ENCODE measurements around the gene PNPLA2.

Gene PNPLA2

GRCh38 chr11:773425-773824 lies 45.3 kb upstream of the PNPLA2 start:
- TF ChIP-seq CTCF (IDR thresholded peaks at IDR 0.05; ENCODE audit: low read depth, low read length) = no peak
- no peak overlapping the region for H3K4me3 ChIP-seq (replicated peaks in 1 of 2; ENCODE audit: low read depth in 2 of 2, low read length in 2 of 2)
- DNase-seq (ENCODE audit: low read depth in 2 of 2) = no peak

- no peak for TF ChIP-seq CTCF (IDR thresholded peaks at IDR 0.05; ENCODE audit: low read depth, low read length)
- DNase-seq (ENCODE audit: low read depth in 2 of 2) = no peak
- no peak overlapping the region for H3K4me3 ChIP-seq (replicated peaks in 1 of 2; ENCODE audit: low read depth in 2 of 2, low read length in 2 of 2)
Observed at GRCh38 chr11:773830-774229, 44.9 kb upstream of the PNPLA2 start.

GRCh38 chr11:774873-775592 lies 43.7 kb upstream of the PNPLA2 start:
- peak overlapping the region in 1 of 2 donors; percentile 86 for H3K4me3 ChIP-seq (replicated peaks in 1 of 2; ENCODE audit: low read depth in 2 of 2, low read length in 2 of 2)
- DNase-seq (ENCODE audit: low read depth in 2 of 2) = peak; percentile 39 to 55
- TF ChIP-seq CTCF (IDR thresholded peaks at IDR 0.05; ENCODE audit: low read depth, low read length) = no peak

GRCh38 chr11:776263-776560 lies 42.5 kb upstream of the PNPLA2 start:
- DNase-seq (ENCODE audit: low read depth in 2 of 2) = no peak
- TF ChIP-seq CTCF (IDR thresholded peaks at IDR 0.05; ENCODE audit: low read depth, low read length) = no peak
- peak overlapping the region; percentile 76 to 86 for H3K4me3 ChIP-seq (replicated peaks in 1 of 2; ENCODE audit: low read depth in 2 of 2, low read length in 2 of 2)

- H3K4me3 ChIP-seq (replicated peaks in 1 of 2; ENCODE audit: low read depth in 2 of 2, low read length in 2 of 2) = peak overlapping the region; percentile 76 to 86
- TF ChIP-seq CTCF (IDR thresholded peaks at IDR 0.05; ENCODE audit: low read depth, low read length) = no peak
- peak in 1 of 2 donors; percentile 33 for DNase-seq (ENCODE audit: low read depth in 2 of 2)
Observed at GRCh38 chr11:776561-777287, 42.0 kb upstream of the PNPLA2 start.

- TF ChIP-seq CTCF (IDR thresholded peaks at IDR 0.05; ENCODE audit: low read depth, low read length) = no peak
- H3K4me3 ChIP-seq (replicated peaks in 1 of 2; ENCODE audit: low read depth in 2 of 2, low read length in 2 of 2) = peak within 1 kb of the TSS; percentile 76 to 86
- peak; percentile 78 to 90 for DNase-seq (ENCODE audit: low read depth in 2 of 2)
Observed at GRCh38 chr11:777288-778255, 41.1 kb upstream of the PNPLA2 start, which contains the start of gene GATD1. TSS of gene GATD1 (minus strand) at chr11:777487. CDS start at chr11:777462, 25 bp downstream.

Data from cardiac fibroblast (primary cell).